Stimulated activated CD4-positive, alpha-beta T cell treated with anti-CD3 and anti-CD28 coated beads, Interleukin-12 subunit alpha, Interleukin-12 subunit beta, amount 100 ng/mL, for 4 hours (primary cell): ENCODE data around the gene PLEKHG7.
"Not testable (repeated sequence)": the region's sequence is repeated elsewhere in the genome, so short reads cannot be mapped to it uniquely, and the experiment has no call there.

Experiments used
- DNase-seq: peaks from one replicate; pipeline ENCODE4 v3.0.0-alpha.2; 2020

Gene PLEKHG7

DNA sequence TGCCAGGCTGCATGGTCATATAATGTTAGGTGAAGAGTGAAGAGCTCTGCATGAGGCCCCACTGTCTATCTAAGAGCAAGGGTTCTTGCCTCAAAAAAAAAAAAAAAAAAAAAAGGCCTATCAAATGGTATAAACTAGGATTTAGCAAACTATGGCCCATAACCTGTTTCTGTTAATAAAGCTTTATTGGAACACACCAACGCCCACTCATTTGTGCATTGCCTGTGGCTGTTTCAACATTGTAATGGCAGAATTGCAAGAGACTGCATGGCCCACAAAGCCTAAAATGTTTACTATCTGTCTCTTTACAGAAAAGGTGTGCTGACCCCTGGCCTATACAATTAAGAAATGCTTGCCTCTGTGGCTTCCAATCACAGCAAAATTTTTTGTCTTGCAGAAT is 12.8 kb downstream of the PLEKHG7 start:
- no peak for DNase-seq

DNA sequence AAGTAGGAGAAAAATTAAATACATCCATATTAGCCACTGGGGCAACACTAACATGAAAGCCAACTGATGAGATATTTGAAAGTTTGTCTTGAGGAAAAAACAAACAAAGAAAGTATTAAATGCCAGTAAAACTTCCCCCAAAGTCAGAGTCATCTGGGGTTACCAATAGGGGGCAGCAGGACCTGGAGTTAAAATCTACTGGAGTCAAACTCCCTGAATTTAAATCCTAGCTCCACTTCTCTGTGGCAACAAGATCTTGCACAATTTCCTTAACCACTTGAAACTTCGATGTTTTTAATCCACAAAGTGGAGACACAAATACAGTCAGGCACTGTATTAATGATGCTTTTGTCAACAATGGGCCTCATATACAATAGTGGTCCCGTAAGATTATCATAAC is 14.4 kb downstream of the PLEKHG7 start:
- no peak for DNase-seq

DNA sequence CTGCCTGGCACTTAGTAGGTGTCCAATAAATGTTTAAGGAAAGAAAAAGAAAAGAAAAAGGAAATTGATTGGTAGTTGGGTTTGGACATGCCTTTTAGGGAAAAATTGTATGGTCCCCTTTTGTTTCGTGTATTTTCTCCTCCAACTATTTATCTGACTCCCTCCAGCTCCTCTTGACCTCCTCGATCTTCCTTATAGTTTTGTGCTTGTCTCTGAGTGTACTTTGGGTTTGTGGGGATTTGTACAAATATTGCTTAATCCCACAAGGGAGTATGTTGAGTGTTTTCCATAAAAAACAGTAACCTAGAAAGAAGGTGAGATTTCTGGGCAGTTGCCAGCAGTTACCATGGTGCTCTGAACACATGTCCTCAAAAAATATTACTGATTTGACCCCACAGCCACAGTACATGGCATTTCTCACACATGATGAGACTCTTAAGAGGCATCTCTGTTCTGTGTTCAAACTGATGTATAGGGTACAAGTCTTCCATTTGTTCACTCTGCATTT is 15.7 kb downstream of the PLEKHG7 start:
- DNase-seq = no peak

DNA sequence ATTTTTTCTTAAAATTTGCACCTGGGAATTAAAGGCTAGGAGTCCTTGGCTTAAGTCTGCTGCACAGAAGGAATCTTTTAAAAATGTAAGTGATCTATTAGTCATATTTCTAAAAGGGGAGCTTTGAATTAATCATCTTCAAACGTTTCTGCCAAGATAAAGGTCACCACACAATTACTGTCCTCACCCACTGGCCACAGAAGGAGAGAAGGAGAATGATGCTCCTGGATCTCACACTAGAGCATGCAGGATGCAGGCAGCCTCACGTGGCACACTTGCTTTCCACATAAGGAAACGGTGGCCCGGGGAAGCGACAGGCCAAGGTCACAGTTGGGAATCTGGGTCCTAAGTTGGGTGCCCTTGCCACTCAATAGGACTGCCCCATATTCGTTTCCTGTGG is 16.9 kb downstream of the PLEKHG7 start:
- DNase-seq = no peak

- DNase-seq = no peak
These were observed 18.3 kb downstream of the PLEKHG7 start for GRCh38 chr12:92721130-92721529.

- no peak for DNase-seq
These were observed 18.9 kb downstream of the PLEKHG7 start for GRCh38 chr12:92721656-92722055.

DNA sequence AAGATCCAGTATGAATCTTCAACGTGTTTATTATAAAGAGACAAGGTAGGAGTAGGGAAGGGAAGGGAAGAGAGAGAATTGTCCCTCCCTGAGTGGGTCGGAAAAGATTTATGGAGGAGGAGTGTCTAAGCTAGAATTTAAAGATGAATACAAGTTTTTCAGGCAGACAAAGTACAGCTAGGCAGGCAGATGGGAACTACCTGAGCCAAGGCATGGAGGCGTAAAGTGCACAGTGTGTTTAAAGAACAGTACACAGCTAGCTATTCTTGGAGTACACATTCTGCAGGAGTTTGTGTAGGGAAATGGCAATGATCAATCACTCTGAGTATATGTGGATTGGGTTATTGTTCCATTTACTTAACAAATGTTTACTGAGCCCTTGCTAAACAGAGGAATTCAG is 20.1 kb downstream of the PLEKHG7 start:
- DNase-seq = no peak

GRCh38 chr12:92726850-92727249 is 24.1 kb downstream of the PLEKHG7 start:
- no peak for DNase-seq

- no peak for DNase-seq
These were observed 27.1 kb downstream of the PLEKHG7 start for GRCh38 chr12:92729773-92730305.

DNA sequence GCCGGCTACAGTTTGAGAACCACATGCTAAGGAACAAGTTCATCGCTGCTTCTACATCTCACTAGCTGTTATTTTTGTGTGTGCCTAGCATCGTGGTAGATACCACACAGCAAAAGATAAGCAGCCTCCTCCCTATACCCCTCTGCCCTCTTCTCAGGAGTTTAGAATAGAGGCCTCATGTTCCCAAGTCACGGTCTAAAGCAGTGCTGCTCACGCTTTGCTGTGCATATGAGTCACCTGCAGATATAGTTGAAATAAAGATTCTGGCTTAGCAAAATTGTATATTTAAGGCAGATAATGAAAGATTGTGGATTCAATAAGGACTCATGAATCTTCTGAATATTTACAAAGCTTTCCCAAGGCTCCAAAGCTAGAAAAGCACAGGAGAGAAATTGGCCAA is 28.0 kb downstream of the PLEKHG7 start:
- DNase-seq = no peak

GRCh38 chr12:92732216-92732615 is 29.4 kb downstream of the PLEKHG7 start:
- DNase-seq = no peak

- DNase-seq = no peak
These were observed 29.9 kb downstream of the PLEKHG7 start for GRCh38 chr12:92732716-92733115.

GRCh38 chr12:92733181-92733580 is 30.4 kb downstream of the PLEKHG7 start:
- no peak for DNase-seq

- no peak for DNase-seq
These were observed 30.9 kb downstream of the PLEKHG7 start for GRCh38 chr12:92733661-92734060.

DNA sequence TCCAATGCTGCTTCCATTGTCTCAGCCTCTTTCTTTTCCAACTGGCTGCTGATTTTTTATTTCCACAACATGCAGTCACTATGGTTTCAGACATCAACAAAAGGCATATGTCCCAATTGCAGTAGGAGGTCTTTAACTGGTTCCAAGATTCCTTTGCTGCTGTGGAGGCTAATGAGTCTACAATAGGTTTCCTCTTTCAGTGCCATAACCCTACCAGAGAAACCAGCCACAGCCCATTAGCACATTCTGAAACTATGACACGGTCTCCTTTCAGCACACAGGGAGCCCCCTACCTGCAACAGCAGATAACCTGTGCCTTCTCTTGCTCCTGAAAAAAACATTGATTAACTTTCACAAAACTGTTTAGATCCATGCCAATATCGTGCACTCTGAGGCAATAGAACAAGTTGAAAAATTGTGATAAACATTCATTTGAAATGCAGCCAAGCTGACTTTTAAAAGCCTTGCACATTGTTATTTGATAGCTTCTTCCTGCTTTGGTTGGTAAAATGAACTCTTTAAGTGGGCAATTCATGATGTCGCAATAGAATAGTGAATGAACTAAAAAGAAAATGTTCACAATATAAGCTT is 32.4 kb downstream of the PLEKHG7 start:
- DNase-seq = no peak

DNA sequence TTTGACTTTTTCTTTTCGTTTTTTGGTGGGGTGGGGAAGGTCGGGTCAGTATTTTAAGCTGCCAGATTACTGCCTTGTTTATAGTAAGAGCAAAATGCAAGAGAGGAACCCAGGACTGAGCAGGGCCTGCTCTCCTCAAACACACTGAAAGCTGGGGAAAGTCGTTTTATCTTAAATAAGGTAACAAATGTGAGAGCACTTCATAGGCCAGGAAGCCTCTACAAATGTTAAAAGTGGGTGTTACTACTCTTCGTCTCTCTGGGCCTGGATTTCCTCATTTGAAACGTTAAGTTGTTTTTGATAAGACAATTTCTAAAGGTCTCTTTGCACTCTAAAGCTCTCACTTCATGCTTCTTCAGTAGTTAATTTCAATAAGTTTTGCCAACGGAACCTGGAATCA is 33.8 kb downstream of the PLEKHG7 start:
- DNase-seq = no peak

DNA sequence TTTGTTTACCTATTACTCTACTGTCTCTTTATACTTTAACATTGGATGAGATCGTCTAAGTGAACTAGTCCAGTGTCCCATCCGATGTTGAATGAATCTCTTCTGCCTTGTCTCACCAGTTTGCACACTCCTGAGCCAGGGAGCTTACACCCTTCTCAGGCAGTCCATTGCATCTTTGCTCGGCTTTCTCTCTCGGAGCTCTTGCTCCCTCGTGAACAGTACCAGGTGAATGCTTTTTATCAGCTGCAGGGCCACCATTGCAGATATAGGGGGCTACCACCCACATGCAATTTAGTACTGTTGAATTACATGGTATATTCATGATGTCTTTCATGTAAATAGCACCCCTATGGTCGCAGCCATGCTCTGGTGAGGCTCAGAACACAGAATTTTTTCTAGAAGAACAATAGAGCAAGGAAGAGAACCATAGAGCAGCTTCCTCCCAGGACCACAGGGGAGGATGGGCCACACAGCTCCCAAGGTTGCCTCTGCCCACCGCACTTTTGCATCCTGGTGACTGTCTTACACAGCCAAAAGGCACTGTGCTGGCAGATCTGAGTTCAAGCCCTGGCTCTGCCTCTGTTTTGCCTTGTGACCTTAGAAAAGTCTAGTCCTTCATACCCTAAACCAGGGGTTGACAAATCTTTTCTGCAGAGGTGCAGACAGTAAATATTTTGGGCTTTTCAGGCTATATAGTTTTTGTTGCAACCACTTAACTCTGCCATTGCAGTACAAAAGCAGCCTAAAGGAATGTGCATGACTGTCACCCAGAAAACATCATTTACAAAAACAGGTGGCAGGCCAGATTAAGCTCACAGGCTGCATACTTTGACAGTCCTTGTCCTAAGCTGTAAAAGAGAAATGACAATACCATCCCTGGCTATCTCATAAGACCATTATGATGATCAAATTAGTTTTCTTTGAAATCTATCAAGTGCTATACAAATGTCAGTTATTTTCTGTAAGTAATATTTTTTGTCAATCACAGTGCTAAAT is 35.4 kb downstream of the PLEKHG7 start:
- DNase-seq = no peak

DNA sequence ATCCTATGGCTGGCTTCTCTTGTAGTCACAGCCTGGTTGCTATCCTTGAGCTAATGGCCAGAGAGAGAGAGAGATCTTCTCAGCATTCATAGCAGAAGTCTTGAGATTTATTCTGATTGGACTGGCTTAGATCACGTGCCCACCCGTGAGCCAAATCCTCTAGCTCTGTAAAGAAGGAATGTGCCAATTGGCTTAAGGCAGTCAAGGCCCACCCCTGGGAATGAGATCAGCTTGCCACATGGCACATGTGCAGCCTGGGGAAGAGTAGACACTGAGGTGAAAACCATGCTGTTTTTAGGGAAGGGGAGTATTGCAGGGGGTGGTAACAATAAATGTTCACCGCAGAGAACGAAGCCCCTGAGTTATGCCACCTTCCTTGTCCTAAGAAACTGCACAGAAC is 36.3 kb downstream of the PLEKHG7 start:
- DNase-seq = no peak

DNA sequence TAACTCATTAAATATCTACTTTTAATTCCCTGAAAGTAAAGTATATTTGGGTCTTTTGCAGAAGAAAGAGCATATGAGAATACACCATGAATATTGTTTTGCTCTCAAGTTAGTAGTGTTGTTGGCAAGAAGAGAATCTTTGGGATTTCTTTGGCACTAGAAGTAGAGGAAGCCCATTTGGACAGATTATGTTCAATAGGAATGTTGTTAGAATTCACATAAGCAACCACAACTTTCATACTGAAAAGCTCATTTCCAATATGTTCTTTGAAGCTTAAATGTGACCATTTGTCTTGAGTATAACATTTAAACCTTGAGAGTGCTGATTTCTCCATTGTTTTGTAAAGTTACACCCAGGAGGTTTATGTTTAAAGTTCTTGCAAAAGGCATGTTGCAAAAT is 37.6 kb downstream of the PLEKHG7 start:
- DNase-seq = no peak

DNA sequence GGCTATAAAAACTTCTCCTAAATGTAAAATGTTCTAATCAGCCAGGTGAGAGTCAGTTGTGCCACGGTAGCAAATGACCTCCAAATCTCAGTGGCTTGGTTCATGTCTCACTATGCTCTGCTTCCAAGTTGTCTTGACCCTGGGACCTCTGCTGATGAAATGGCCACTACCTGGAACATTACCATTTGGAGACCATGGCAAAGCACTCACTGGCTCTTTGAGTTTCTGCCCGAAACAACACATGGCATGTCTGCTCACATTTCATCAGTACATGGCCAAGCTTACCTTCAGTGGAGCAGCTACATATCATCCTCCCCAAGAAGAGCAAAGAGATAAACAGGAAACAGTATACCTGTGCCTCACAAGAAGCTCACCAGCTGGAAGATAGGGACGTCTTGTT is 40.2 kb downstream of the PLEKHG7 start:
- DNase-seq = no peak

GRCh38 chr12:92745856-92746550 is 43.2 kb downstream of the PLEKHG7 start:
- no peak for DNase-seq

DNA sequence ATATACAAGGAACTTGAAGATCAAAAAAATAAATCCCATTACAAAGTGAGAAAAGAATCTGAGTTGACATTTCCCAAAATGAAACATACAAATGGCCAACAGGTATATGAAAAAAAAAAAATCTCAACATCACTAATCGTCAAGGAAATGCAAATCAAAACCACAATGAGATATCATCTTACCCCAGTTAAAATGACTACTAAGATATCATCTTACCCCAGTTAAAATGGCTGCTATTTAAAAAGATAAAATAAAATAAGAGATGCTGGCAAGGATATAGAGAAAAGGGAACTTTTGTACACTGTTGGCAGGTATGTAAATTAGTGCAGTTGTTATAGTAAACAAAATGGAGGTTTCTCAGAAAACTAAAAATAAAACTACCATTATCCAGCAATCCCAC is 44.4 kb downstream of the PLEKHG7 start:
- DNase-seq = no peak

GRCh38 chr12:92749691-92750090 is 46.9 kb downstream of the PLEKHG7 start:
- not testable (repeated sequence) for DNase-seq
